Activated CD8-positive, alpha-beta memory T cell treated with anti-CD3 and anti-CD28 coated beads, Interleukin-2, amount 50 U/mL, for 1 hour (primary cell): ENCODE measurements around the gene DSCAML1.

Experiments
- DNase-seq: peaks from one replicate; pipeline ENCODE4 v3.0.0-alpha.2; 2020; ENCODE audit errors: extremely low read depth

Gene DSCAML1

GRCh38 chr11:117724104-117724503, 72.9 kb downstream of the DSCAML1 start:
- no peak for DNase-seq

- DNase-seq = no peak
Measured at GRCh38 chr11:117723277-117724024, 73.6 kb downstream of the DSCAML1 start.

- no peak for DNase-seq
Measured at GRCh38 chr11:117722082-117722481, 74.9 kb downstream of the DSCAML1 start.

DNA sequence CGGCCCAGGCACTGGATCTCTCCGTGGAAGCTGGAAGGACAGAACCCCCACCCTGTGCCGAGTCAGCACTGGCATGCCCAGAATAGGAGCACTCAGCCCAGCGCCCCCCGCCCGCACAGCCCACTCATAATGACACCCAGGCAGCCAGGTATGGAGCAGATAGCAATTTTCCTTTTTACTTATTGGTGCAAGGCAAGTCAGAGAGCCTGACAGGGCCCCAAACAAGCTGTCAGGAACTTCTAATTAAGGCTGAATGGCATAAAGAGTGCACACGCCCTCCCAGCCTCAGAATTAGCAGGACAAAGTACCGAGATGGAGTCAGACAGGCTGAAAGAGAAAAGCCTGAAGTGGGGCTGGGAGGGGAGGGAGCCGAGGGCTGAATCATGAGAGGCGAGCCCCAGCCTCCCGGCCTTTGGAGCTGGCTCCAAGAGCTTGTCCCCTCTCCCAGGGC, 76.9 kb downstream of the DSCAML1 start:
- DNase-seq = no peak

DNA sequence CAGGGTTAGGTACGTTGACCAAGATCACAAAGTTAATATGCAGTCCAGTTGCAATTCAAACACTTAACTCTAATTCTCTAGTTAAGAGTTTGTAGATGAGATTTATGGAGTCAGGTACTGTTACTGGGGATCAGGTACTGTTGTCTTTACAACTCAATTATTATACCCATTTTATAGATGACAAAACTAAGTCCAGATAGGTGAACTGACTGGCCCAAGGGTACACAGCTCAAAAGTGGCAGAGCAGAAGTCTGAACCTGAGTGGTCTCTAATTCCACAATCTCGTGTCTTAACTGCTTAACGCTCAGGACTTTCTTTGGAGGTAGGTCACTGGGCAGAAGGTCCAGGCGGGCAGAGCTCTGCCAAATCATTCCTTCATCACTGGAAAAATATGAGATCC, 77.5 kb downstream of the DSCAML1 start:
- no peak for DNase-seq

- DNase-seq = no peak
Measured at GRCh38 chr11:117717485-117718314, 79.3 kb downstream of the DSCAML1 start.

DNA sequence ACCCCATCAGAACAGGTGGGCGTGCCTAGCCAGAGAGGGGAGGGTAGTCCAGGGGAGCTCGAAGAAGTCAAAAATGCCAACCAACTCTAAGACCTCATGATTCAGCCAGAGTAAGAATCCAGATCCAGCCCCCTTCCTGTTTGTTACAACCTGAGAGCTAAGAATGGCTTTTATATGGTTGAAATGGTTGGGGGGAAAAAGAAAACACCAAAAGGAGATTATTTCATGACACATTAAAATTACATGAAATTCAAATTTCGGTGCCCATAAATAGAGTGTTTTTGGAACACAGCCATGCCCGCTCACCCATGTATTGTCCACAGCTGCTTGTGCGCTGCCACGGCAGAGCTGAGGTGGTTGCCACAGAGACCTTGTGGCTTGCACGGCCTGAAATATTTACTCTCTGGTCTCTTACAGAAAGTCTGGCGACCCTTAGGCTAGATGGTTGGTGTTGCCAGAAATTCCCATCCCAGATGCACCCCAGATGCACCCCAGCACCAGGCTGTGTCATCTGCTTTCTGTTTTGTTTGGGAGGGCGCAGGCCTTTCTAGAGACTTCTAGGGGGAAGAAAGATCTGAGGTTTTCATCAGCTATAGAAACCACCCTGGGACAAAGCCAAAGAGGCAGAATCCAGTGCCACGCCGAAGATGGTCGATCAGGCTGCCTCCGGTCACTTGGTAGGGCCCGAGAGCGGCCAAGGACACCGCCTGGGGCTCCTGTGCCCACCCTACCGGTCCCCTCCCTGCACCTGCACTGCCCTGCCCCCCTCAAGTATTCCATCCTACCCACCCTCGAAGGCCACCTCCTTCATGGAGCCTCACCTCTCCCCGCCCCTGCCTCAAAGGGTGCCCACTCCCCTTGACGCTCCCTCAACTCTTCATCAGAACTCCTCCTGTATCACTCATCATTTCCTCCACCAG, 80.2 kb downstream of the DSCAML1 start:
- DNase-seq = no peak

GRCh38 chr11:117715801-117716200, 81.2 kb downstream of the DSCAML1 start:
- DNase-seq = no peak

GRCh38 chr11:117713538-117713991, 83.5 kb downstream of the DSCAML1 start:
- no peak for DNase-seq

GRCh38 chr11:117712530-117712929, 84.5 kb downstream of the DSCAML1 start:
- no peak for DNase-seq

- DNase-seq = no peak
Measured at GRCh38 chr11:117711331-117711730, 85.7 kb downstream of the DSCAML1 start.

DNA sequence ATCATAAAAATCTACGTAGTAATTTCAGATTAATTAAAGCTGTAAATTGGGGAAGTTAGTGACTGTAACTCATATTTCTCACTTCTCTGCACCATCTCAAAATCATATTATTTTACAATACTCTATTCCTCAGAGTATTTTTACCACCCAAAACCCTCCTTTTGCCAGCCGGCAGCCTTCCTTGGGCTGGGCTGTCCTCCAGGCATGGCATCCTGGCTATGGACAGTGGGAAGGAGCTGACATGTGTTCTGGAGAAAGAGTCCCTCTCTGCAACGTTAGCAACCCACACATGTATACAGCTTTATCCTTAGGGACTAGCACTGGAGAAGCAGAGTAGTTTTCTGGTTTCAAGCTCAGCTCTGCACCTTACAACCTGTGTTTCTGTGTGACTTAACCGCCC, 86.8 kb downstream of the DSCAML1 start:
- no peak for DNase-seq

GRCh38 chr11:117706322-117706814, 90.6 kb downstream of the DSCAML1 start:
- DNase-seq = no peak

- DNase-seq = no peak
Measured at GRCh38 chr11:117705866-117706265, 91.2 kb downstream of the DSCAML1 start.

DNA sequence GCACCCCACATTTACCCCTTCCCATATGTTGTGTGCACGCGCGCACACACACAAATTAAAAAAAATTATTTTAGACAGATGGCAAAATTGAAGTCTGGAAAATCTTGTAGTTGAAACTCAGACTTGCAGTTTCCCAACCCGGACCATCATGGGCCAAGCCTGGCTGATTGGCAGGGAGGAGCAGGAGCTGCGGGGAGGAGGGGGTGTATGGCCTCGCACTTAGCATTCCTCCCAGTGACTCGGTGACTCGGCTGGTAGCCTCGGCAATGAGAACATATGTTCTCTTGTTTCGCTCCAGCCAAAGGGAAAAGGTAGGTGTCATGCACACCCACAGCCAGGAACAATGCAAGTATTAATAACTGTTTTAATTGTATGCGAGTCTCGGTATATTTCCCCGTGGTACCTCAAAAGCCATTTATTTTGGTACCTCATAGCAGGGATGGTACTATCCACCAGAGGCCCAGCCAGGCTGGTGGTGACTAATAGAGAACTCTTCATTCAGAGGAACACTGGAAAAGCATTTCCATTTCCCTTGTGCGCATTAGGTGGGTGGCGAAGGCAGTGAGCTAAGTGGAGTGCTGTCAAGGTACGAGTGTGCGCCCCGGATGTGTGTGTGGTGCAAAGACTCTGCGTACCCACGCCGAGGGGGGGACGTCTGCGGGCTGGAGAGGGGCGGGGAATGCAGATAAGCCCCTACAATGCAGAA, 92.5 kb downstream of the DSCAML1 start:
- DNase-seq = no peak

- no peak for DNase-seq
Measured at GRCh38 chr11:117702946-117703598, 93.9 kb downstream of the DSCAML1 start.

DNA sequence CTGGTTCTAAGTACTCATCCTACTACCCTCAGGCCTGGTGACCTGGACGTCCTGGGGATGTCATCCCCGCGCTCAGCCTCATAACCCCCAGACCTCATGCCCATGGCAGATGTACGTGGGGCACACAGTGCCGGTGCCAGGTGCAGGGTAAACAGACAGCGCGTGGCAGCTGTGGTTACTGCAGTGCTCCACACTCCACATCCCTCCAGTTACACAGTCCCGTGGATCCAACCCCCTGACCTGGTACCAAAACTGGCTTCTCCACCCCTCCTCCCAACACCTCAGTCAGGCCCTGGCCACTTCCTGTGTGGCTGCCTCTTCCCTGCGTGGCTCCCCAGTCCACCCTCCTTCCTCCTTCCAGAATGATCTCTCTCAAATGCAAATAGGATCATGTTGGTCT, 95.2 kb downstream of the DSCAML1 start:
- DNase-seq = no peak

GRCh38 chr11:117700551-117700950, 96.5 kb downstream of the DSCAML1 start:
- DNase-seq = no peak

DNA sequence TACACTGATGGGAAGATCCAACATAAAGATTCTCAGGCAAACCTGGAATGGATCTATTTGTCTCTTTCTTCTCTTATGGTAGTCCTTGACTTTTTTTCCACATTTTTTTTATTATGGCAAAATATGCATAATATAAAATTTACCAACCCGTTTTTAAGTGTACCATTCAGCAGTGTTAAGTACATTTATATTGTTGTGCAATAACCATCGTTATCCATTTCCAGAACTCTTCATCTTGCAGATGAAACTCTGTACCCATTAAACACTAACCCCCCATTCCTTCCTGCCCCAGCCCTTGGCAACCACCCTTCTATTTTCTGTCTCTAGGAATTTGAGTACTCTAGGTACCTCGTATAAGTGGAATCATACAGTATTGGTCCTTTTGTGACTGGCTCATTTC, 99.7 kb downstream of the DSCAML1 start:
- DNase-seq = no peak

DNA sequence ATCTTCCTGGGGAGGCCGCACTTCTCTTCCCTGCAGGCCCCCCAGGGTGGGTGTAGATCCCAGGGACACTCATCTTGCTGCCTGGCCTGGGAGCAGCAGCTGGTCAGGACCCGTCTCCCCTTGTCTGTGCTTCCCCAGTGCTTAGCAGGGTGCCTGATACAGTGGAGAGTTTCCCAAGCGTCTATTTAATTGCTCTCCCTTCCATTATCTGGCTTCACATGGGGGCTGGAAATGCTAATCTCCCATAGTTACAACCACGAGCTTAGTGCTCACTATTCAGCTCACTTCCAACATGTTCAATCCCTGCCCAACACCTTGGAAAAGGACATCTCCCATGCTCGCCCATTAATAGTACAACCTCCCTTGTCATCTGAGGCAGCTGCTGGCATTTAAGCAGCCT, 100.5 kb downstream of the DSCAML1 start:
- DNase-seq = no peak

DNA sequence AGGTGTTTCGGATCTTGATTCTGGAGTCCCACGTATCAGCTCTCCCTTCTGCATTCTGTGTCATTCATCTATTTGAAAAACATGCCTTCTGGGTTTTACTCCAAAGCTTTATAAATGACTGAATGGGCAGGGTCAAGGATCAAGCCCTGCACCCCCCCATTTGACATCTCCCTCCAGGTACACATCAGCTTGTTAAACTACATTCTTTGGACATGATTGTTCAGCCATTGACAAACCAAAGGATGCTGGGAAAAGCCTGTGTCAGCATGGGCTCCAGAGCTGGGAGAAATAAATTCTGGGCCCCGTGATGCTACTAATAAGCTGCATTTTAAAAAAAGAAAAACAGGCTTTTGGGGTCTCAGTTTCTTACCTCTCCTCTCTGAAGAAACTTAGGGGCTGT, 103.7 kb downstream of the DSCAML1 start:
- DNase-seq = no peak
